22Rv1 (cell line): ENCODE results near the gene HOXC4.

Experiments used
- ZFX ChIP-seq: fragments of 450-650 bp; IDR thresholded peaks from 2 replicates; pipeline ENCODE4 v1.6.1; 2017; ENCODE audit warnings: antibody characterized with exemption, borderline replicate concordance
- TF ChIP-seq, protein P1 (sequence below): fragments of 450-650 bp; IDR thresholded peaks from 2 replicates; pipeline ENCODE4 v1.5.1; 2017; ENCODE audit warnings: mild to moderate bottlenecking

DNA sequence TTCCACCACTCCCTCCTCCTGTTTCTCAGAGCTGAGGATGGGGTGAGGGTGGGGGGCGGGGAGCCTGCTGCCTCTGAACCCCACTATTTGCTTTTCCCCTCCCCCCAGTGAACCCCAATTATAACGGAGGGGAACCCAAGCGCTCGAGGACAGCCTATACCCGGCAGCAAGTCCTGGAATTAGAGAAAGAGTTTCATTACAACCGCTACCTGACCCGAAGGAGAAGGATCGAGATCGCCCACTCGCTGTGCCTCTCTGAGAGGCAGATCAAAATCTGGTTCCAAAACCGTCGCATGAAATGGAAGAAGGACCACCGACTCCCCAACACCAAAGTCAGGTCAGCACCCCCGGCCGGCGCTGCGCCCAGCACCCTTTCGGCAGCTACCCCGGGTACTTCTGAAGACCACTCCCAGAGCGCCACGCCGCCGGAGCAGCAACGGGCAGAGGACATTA is 1.1 kb downstream of the HOXC4 start:
- TF ChIP-seq, protein P1, sequence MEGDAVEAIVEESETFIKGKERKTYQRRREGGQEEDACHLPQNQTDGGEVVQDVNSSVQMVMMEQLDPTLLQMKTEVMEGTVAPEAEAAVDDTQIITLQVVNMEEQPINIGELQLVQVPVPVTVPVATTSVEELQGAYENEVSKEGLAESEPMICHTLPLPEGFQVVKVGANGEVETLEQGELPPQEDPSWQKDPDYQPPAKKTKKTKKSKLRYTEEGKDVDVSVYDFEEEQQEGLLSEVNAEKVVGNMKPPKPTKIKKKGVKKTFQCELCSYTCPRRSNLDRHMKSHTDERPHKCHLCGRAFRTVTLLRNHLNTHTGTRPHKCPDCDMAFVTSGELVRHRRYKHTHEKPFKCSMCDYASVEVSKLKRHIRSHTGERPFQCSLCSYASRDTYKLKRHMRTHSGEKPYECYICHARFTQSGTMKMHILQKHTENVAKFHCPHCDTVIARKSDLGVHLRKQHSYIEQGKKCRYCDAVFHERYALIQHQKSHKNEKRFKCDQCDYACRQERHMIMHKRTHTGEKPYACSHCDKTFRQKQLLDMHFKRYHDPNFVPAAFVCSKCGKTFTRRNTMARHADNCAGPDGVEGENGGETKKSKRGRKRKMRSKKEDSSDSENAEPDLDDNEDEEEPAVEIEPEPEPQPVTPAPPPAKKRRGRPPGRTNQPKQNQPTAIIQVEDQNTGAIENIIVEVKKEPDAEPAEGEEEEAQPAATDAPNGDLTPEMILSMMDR, result no peak
- TF ChIP-seq ZFX, result no peak
